Endodermal cell (in vitro differentiated cells): Measurements from ENCODE around the gene RPS6KA2. TPM values are rescaled to one million over a fixed set of nuclear protein-coding genes. Genes with fewer than 3 reads are reported as not detected.

Source experiments
- DNase-seq: peaks from one replicate; pipeline ENCODE4 v3.0.0-alpha.2; 2017
- H3K27ac ChIP-seq: 2 replicates; pipeline ENCODE4 v1.5.1; 2013; ENCODE audit warnings: mild to moderate bottlenecking, low read depth, low read length, moderate library complexity
- H3K27me3 ChIP-seq: 2 replicates; pipeline ENCODE4 v1.6.1; 2013; ENCODE audit warnings: mild to moderate bottlenecking, low read length, moderate library complexity; ENCODE audit not compliant: insufficient read depth, control insufficient read depth, poor library complexity, severe bottlenecking
- H3K36me3 ChIP-seq: 2 replicates; pipeline ENCODE4 v1.7.0; 2013; ENCODE audit warnings: mild to moderate bottlenecking, low read length, moderate library complexity; ENCODE audit not compliant: control insufficient read depth, insufficient read depth
- H3K4me1 ChIP-seq: one replicate; pipeline ENCODE4 v1.7.0; 2013; ENCODE audit warnings: low read length; ENCODE audit not compliant: control insufficient read depth, insufficient read depth
- H3K4me3 ChIP-seq: 2 replicates; pipeline ENCODE4 v1.5.1; 2013; ENCODE audit warnings: mild to moderate bottlenecking, low read length, moderate library complexity
- H3K9ac ChIP-seq: 2 replicates; pipeline ENCODE4 v1.6.1; 2013; ENCODE audit warnings: mild to moderate bottlenecking, low read length, moderate library complexity; ENCODE audit not compliant: poor library complexity, severe bottlenecking; ENCODE audit errors: extremely low read depth
- H3K9me3 ChIP-seq: 2 replicates; pipeline ENCODE4 v1.6.1; 2013; ENCODE audit warnings: mild to moderate bottlenecking, low read length, moderate library complexity; ENCODE audit not compliant: control insufficient read depth
- H3K27ac Mint-ChIP-seq: 2 replicates; pipeline ENCODE4 v1.8.0; 2020; ENCODE audit warnings: mixed read lengths
- H3K27me3 Mint-ChIP-seq: 2 replicates; pipeline ENCODE4 v1.8.0; 2021; ENCODE audit warnings: mild to moderate bottlenecking, mixed read lengths; ENCODE audit not compliant: insufficient read depth
- H3K36me3 Mint-ChIP-seq: 2 replicates; pipeline ENCODE4 v1.8.0; 2020; ENCODE audit warnings: low read depth, mixed read lengths
- H3K4me1 Mint-ChIP-seq: 2 replicates; pipeline ENCODE4 v1.8.0; 2020; ENCODE audit warnings: mixed read lengths
- H3K4me3 Mint-ChIP-seq: 2 replicates; pipeline ENCODE4 v1.8.0; 2020; ENCODE audit warnings: mild to moderate bottlenecking, moderate library complexity, mixed read lengths
- H3K9me3 Mint-ChIP-seq: 2 replicates; pipeline ENCODE4 v1.8.0; 2020; ENCODE audit warnings: mild to moderate bottlenecking, mixed read lengths
- WGBS, 2 experiments: methylation state at CpG; one replicate each; pipeline versions ENCODE4 v1.1.5 to v1.1.7; 2013; ENCODE audit warnings: missing lambda C conversion rate in 2 of 2, mixed read lengths in 1 of 2; ENCODE audit not compliant: insufficient coverage in 1 of 2, insufficient read length in 1 of 2; 5-methylcytosine and 5-hydroxymethylcytosine counted together
- total RNA-seq, 2 donors: library from RNA; stranded (reverse); fragmentation: NEBNext Ultra II Directional in 1 of 2; extraction: Animal tissue kit (Norgen Biotek cat#: 25700) in 1 of 2; gene quantifications; 2 replicates in 1 of 2; 3 replicates in 1 of 2; pipeline ENCODE4 v1.2.1, GENCODE V29; 2021
- TF ChIP-seq, protein P1 (sequence below): fragments of 200-600 bp; sonication (generic); conservative IDR thresholded peaks from 2 replicates; pipeline ENCODE4 v1.5.0; 2021; ENCODE audit warnings: antibody characterized with exemption, mild to moderate bottlenecking

Gene RPS6KA2
- total RNA-seq, 2 donors from 2014 or later, result 17.9 to 23.9 TPM

- no peak overlapping the region for H3K27ac ChIP-seq
- no peaks in the 10 kb centered on the region for H3K36me3 Mint-ChIP-seq
These were observed 44.5 kb upstream of the RPS6KA2 start for GRCh38 chr6:166671434-166672081.

GRCh38 chr6:166670894-166671293, 43.8 kb upstream of the RPS6KA2 start:
- H3K27me3 Mint-ChIP-seq, result no peaks in the 10 kb centered on the region
- no peak overlapping the region for H3K9ac ChIP-seq
- no peak overlapping the region for H3K4me3 Mint-ChIP-seq
- H3K4me1 Mint-ChIP-seq, result peaks cover 8% of the 10 kb centered on the region
- H3K27ac Mint-ChIP-seq, result no peak overlapping the region
- no peaks in the 10 kb centered on the region for H3K27me3 ChIP-seq
- H3K4me1 ChIP-seq, result no peaks in the 10 kb centered on the region
- no peaks in the 10 kb centered on the region for H3K36me3 ChIP-seq
- 95 to 98% methylated on average over 5 of the region's 5 CpGs for WGBS, 2 experiments
- H3K9me3 Mint-ChIP-seq, result no peaks in the 10 kb centered on the region
- TF ChIP-seq, protein P1, sequence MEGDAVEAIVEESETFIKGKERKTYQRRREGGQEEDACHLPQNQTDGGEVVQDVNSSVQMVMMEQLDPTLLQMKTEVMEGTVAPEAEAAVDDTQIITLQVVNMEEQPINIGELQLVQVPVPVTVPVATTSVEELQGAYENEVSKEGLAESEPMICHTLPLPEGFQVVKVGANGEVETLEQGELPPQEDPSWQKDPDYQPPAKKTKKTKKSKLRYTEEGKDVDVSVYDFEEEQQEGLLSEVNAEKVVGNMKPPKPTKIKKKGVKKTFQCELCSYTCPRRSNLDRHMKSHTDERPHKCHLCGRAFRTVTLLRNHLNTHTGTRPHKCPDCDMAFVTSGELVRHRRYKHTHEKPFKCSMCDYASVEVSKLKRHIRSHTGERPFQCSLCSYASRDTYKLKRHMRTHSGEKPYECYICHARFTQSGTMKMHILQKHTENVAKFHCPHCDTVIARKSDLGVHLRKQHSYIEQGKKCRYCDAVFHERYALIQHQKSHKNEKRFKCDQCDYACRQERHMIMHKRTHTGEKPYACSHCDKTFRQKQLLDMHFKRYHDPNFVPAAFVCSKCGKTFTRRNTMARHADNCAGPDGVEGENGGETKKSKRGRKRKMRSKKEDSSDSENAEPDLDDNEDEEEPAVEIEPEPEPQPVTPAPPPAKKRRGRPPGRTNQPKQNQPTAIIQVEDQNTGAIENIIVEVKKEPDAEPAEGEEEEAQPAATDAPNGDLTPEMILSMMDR, result no peak
- no peaks in the 10 kb centered on the region for H3K9me3 ChIP-seq
- DNase-seq, result no peak
- no peaks in the 10 kb centered on the region for H3K36me3 Mint-ChIP-seq
- no peak overlapping the region for H3K4me3 ChIP-seq
- H3K27ac ChIP-seq, result no peak overlapping the region

More at GRCh38 chr6:166671434-166672081, 44.5 kb upstream of the RPS6KA2 start:
- peaks cover 2% of the 10 kb centered on the region for H3K4me1 Mint-ChIP-seq
- Histone ChIP-seq H3K9ac (no peak overlapping the region), H3K9me3 (no peaks in the 10 kb centered on the region), H3K36me3 (no peaks in the 10 kb centered on the region), H3K4me3 (no peak overlapping the region), H3K4me1 (no peaks in the 10 kb centered on the region), H3K27me3 (no peaks in the 10 kb centered on the region)
- 78 to 87% methylated on average over 10 to 13 of the region's 13 CpGs for WGBS, 2 experiments
- H3K27me3 Mint-ChIP-seq, result no peaks in the 10 kb centered on the region
- TF ChIP-seq, protein P1, result peak; percentile 10
- DNase-seq, result no peak
- H3K9me3 Mint-ChIP-seq, result no peaks in the 10 kb centered on the region
- H3K4me3 Mint-ChIP-seq, result no peak overlapping the region
- no peak overlapping the region for H3K27ac Mint-ChIP-seq

DNA sequence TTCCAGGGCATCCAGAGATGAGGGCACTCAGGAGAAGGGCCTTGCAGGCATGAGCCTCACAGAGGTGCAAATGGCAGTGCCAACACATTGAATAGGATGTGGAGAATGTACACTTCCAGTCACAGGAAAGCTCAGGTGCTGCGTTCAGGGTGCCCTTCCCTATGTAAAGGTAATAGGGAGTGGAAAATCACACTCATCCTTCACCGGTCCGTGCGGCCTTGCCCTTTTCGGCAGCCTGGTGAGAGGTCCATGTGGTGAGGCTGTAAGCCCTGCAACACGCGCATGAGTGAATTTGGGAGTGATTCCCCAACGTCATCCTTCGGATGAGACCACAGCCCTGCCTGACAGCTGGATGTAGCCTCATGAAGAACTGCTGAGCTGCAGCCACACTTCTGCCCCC, 43.0 kb upstream of the RPS6KA2 start:
- no peak overlapping the region for H3K9ac ChIP-seq
- WGBS, 2 experiments, result 95 to 96% methylated on average over 8 to 9 of the region's 9 CpGs
- Mint-ChIP-seq H3K4me1 (peaks cover 8% of the 10 kb centered on the region), H3K36me3 (no peaks in the 10 kb centered on the region), H3K27ac (no peak overlapping the region), H3K27me3 (no peaks in the 10 kb centered on the region), H3K4me3 (no peak overlapping the region), H3K9me3 (no peaks in the 10 kb centered on the region)
- TF ChIP-seq, protein P1, result no peak
- no peaks in the 10 kb centered on the region for H3K36me3 ChIP-seq
- no peaks in the 10 kb centered on the region for H3K9me3 ChIP-seq
- H3K4me3 ChIP-seq, result no peak overlapping the region
- no peaks in the 10 kb centered on the region for H3K4me1 ChIP-seq
- H3K27ac ChIP-seq, result no peak overlapping the region
- H3K27me3 ChIP-seq, result no peaks in the 10 kb centered on the region
- no peak for DNase-seq
